PC-9 (cell line): ENCODE results near the gene PRR3. TPM values are rescaled to one million over a fixed set of nuclear protein-coding genes. Genes with fewer than 3 reads are reported as not detected.
A peak's percentile ranks its signal among the peaks of the same experiment; 100 is the strongest.
"Not testable (repeated sequence)": the region's sequence is repeated elsewhere in the genome, so short reads cannot be mapped to it uniquely, and the experiment has no call there.

Experiments used
- BruUV-seq: library from RNA; stranded (reverse); fragments of 400-500 nt; replicated peaks from 2 replicates; lab custom pipeline; 2021; lab: Mats Ljungman, UMichigan
- CTCF ChIA-PET: fragments of 300-600 bp; sonication (Branson Sonifier 250); formaldehyde crosslinking; loops from one replicate; lab custom pipeline; 2022; ENCODE audit warnings: antibody characterized with exemption; lab: Charles Lee
- POLR2A ChIA-PET: fragments of 300-600 bp; sonication (Branson Sonifier 250); formaldehyde crosslinking; loops from one replicate; lab custom pipeline; 2022; ENCODE audit warnings: antibody characterized with exemption; ENCODE audit not compliant: unreplicated experiment; lab: Charles Lee
- DNase-seq, 2 experiments: peaks; one replicate each; pipeline versions ENCODE4 v3.0.0 to v3.0.0-alpha.2; 2015 to 2022; ENCODE audit warnings: mixed read lengths in 1 of 2
- H2AFZ ChIP-seq: fragments of 200-600 bp; sonication (generic); 2 replicates; pipeline ENCODE4 v1.8.1; 2017; ENCODE audit warnings: antibody characterized with exemption
- H3F3A ChIP-seq: fragments of 200-600 bp; sonication (generic); 2 replicates; pipeline ENCODE4 v1.8.1; 2017; ENCODE audit warnings: antibody characterized with exemption, mild to moderate bottlenecking, low read depth; ENCODE audit not compliant: insufficient read depth
- H3K27ac ChIP-seq: fragments of 200-600 bp; sonication (generic); 2 replicates; pipeline ENCODE4 v1.6.1; 2016; ENCODE audit warnings: mixed run types
- H3K27me3 ChIP-seq: fragments of 200-600 bp; sonication (generic); 2 replicates; pipeline ENCODE4 v1.6.1; 2016; ENCODE audit warnings: low read depth, mixed run types; ENCODE audit not compliant: insufficient read depth
- H3K36me3 ChIP-seq: fragments of 200-600 bp; sonication (generic); 2 replicates; pipeline ENCODE4 v1.6.1; 2016; ENCODE audit warnings: low read depth, mixed run types
- H3K4me1 ChIP-seq: fragments of 200-600 bp; sonication (generic); replicated peaks from 2 replicates; pipeline ENCODE4 v1.6.1; 2016; ENCODE audit warnings: mixed run types; ENCODE audit not compliant: insufficient read depth
- H3K4me2 ChIP-seq: fragments of 200-600 bp; sonication (generic); 2 replicates; pipeline ENCODE4 v1.6.1; 2017; ENCODE audit warnings: mixed run types
- H3K4me3 ChIP-seq: fragments of 200-600 bp; sonication (generic); 2 replicates; pipeline ENCODE4 v1.6.1; 2016; ENCODE audit warnings: mixed run types
- H3K79me2 ChIP-seq: fragments of 200-600 bp; sonication (generic); 2 replicates; pipeline ENCODE4 v1.6.1; 2017; ENCODE audit warnings: low read depth, mixed run types
- H3K9me2 ChIP-seq: fragments of 200-600 bp; sonication (generic); 2 replicates; pipeline ENCODE4 v1.8.1; 2017; ENCODE audit warnings: mild to moderate bottlenecking; ENCODE audit not compliant: insufficient read depth
- H3K9me3 ChIP-seq: fragments of 200-600 bp; sonication (generic); 2 replicates; pipeline ENCODE4 v1.8.1; 2016; ENCODE audit warnings: low read depth; ENCODE audit not compliant: insufficient read depth
- H4K20me1 ChIP-seq: fragments of 200-600 bp; sonication (generic); 2 replicates; pipeline ENCODE4 v1.8.1; 2017; ENCODE audit not compliant: insufficient read depth
- CTCF ChIP-seq: fragments of 200-600 bp; sonication (generic); conservative IDR thresholded peaks from 2 replicates; pipeline ENCODE4 v1.6.1; 2017; ENCODE audit warnings: mixed run types, antibody characterized with exemption, mild to moderate bottlenecking, moderate library complexity
- EZH2 ChIP-seq: fragments of 200-600 bp; sonication (generic); IDR thresholded peaks from 2 replicates; pipeline ENCODE4 v1.8.0; 2017; ENCODE audit warnings: antibody characterized with exemption, low read depth
- intact Hi-C: fragments of 100-400 bp; cut with micrococcal nuclease; formaldehyde crosslinking; loops from one replicate; pipeline ENCODE4 v1.10.0; 2022; ENCODE audit not compliant: unreplicated experiment
- total RNA-seq: library from RNA; stranded (reverse); gene quantifications from 2 replicates; pipeline ENCODE4 v1.2.3, GENCODE V29; 2021

PRR3 gene
- total RNA-seq, 1 experiment from 2014 or later = 16.9 TPM

- Histone ChIP-seq H3F3A (peaks cover 23% of the 10 kb centered on the region), H2AFZ (0 out of 2 replicates have a peak overlapping the region, but pooled peaks have one; percentile 9), H3K4me2 (peak overlapping the region; percentile 32), H3K4me1 (peaks cover 34% of the 10 kb centered on the region), H3K27ac (peak overlapping the region; percentile 25)
- POLR2A ChIA-PET = interaction anchor here (0.5 to 0.6 kb wide), 2 partner anchors 13 to 291 kb away, joined by 3 to 13 read pairs; no protein-coding TSS in a partner anchor
- CTCF ChIA-PET = interaction anchor here (0.6 kb wide), 3 partner anchors 12 to 85 kb away, joined by 3 to 13 read pairs (median 4); no protein-coding TSS in a partner anchor
- H3K9me2 ChIP-seq, H4K20me1 ChIP-seq, H3K4me3 ChIP-seq, intact Hi-C loops, H3K79me2 ChIP-seq, H3K9me3 ChIP-seq, DNase-seq, H3K36me3 ChIP-seq, H3K27me3 ChIP-seq, BruUV-seq: not testable (repeated sequence)
These were observed 27.7 kb upstream of the PRR3 start for GRCh38 chr6:30529349-30529875.

DNA sequence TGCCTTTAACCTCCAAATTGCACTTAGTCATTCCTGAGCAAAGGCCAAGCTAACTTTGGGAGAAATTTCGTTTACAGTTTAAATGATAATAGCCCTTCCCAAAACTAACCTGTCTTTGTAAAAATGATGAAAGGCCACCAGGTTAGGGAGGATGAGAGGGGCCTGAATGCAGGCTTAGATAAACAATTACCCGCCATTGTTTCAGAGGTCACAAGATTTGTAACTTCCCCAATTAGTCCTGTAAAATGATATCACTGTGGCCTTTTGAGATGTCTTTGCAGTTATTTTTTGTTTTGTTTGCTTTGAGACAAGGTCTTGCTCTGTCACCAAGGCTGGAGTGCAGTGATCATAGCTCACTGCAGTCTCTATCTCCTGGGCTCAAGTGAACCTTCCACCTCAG, 27.1 kb upstream of the PRR3 start:
- ChIA-PET POLR2A (interaction anchor here (0.5 kb wide), 1 partner anchor 14 kb away, joined by 13 read pairs; no protein-coding TSS in a partner anchor), CTCF (interaction anchor here (0.6 kb wide), 1 partner anchor 85 kb away, joined by 13 read pairs; no protein-coding TSS in a partner anchor)
- Histone ChIP-seq H3K4me2 (peak overlapping the region; percentile 32), H3K27ac (peak overlapping the region; percentile 25), H3K4me3 (no peak overlapping the region), H3K9me2 (no peaks in the 10 kb centered on the region), H3F3A (peaks cover 23% of the 10 kb centered on the region), H2AFZ (0 out of 2 replicates have a peak overlapping the region, but pooled peaks have one; percentile 9), H3K27me3 (no peaks in the 10 kb centered on the region), H3K79me2 (no peaks in the 10 kb centered on the region), H3K9me3 (0 out of 2 replicates have a peak, but pooled peaks cover 7% of the 10 kb centered on the region), H3K4me1 (peaks cover 34% of the 10 kb centered on the region), H4K20me1 (no peaks in the 10 kb centered on the region), H3K36me3 (no peaks in the 10 kb centered on the region)
- intact Hi-C loops = no loop called here
- BruUV-seq = no TSS peak
- no peak for DNase-seq
- TF ChIP-seq CTCF (no peak), EZH2 (no peak)

GRCh38 chr6:30533460-30534294, 23.4 kb upstream of the PRR3 start:
- H3F3A ChIP-seq = peaks cover 12% of the 10 kb centered on the region; the same call in 1 of the 2 replicates
- H2AFZ ChIP-seq = no peak overlapping the region
- no peaks in the 10 kb centered on the region for H3K79me2 ChIP-seq
- no peaks in the 10 kb centered on the region for H3K36me3 ChIP-seq
- no peaks in the 10 kb centered on the region for H3K9me2 ChIP-seq
- peaks cover 23% of the 10 kb centered on the region for H3K4me1 ChIP-seq
- no peak overlapping the region for H3K4me3 ChIP-seq
- H3K4me2 ChIP-seq = no peak overlapping the region
- H3K9me3 ChIP-seq = no peaks in the 10 kb centered on the region
- intact Hi-C loops = no loop called here
- no peaks in the 10 kb centered on the region for H4K20me1 ChIP-seq
- H3K27ac ChIP-seq = no peak overlapping the region
- DNase-seq = no peak
- TF ChIP-seq CTCF (no peak), EZH2 (no peak)
- H3K27me3 ChIP-seq = no peaks in the 10 kb centered on the region
- BruUV-seq = no TSS peak
- CTCF ChIA-PET = interaction anchor here (0.6 to 0.9 kb wide), 2 partner anchors 11 to 21 kb away, joined by 5 to 7 read pairs; no protein-coding TSS in a partner anchor
- POLR2A ChIA-PET = interaction anchor here (0.6 to 0.7 kb wide), 2 partner anchors 49 to 785 kb away, joined by 3 to 47 read pairs; no protein-coding TSS in a partner anchor
